HG03103 (cell line): ENCODE results near the gene SPP1.
A peak's percentile ranks its signal among the peaks of the same experiment; 100 is the strongest.
"Not testable (repeated sequence)": the region's sequence is repeated elsewhere in the genome, so short reads cannot be mapped to it uniquely, and the experiment has no call there.

Experiments
- ATAC-seq: cut with Tn5 transposase; IDR thresholded peaks from one replicate; pipeline ENCODE4 v1.9.1; 2021; ENCODE audit warnings: low read depth; ENCODE audit not compliant: unreplicated experiment

The SPP1 gene

DNA sequence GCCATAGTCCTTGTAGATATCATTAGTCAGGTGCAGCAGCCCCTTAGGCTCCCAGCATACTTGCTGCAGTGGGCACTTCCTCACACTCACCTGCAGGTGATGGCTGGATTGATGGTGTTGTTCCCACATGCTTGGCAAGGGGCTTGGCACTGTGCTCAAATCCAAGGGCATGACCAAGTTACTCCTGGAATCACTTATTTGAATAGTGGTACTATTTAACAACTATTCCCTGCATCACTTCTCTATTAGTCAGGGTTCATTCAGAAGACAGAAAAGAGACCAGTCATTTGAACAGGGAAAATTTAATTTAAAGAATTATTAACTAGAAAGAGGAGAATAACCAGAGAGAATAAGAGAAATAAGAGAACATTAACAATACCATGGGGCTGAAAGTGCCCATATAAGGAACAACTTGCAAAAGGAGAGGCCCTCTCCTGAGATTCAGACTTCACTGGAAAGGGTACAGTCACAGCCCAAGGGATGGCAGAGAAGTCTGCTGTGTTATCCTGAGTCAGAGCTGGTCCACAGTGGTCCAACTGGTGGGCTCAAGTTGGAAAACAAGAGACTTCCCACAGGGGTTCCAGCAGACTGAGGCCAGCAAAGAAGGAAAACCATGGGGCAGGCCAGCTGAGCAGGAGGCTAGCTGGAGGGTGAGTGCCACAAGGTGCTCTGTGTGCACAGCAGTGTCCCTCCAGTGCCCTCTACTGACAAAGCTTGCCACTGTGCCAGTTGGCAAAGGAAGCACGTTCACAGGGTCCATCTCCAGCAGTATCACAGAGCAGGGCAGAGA lies 9.8 kb downstream of the SPP1 start:
- ATAC-seq, result no peak

- no peak for ATAC-seq
Measured at GRCh38 chr4:87985887-87986200, 10.3 kb downstream of the SPP1 start.

DNA sequence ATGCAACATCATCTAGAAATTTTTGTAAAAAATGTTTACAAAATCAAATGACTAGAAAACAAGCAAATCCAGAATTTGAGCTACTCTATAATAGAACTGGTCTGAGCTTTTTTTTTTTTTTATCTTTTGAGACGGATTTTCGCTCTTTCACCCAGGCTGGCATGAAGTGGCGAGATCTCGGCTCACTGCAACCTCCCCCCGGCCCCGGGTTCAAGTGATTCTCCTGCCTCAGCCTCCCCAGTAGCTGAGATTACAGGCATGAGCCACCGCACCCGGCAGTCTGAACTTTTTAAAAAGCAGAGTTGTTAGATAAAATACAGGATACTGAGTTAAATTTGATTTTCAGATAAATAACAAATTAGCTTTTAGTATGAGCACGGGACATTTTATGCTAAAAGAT lies 11.0 kb downstream of the SPP1 start:
- no peak for ATAC-seq

DNA sequence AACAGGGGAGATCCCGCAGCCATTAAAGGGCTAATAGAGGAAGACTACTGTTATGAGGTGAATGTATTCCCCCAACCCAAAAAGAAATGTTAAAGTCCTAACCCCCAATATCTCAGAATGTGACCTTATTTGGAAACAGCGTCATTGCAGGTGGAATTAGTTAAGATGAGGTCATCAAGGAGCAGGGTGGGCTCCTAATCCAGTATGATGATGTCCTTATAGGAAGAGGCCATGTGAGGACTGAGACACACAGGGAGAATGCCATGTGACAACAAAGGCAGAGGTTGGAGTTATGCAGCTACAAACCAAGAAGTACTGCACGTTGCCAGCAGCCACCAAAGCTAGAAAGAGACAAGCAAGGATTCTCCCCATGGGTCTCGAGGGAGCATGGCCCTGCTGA lies 14.3 kb downstream of the SPP1 start:
- ATAC-seq, result no peak

GRCh38 chr4:87995435-87995834 lies 19.9 kb downstream of the SPP1 start:
- no peak for ATAC-seq

DNA sequence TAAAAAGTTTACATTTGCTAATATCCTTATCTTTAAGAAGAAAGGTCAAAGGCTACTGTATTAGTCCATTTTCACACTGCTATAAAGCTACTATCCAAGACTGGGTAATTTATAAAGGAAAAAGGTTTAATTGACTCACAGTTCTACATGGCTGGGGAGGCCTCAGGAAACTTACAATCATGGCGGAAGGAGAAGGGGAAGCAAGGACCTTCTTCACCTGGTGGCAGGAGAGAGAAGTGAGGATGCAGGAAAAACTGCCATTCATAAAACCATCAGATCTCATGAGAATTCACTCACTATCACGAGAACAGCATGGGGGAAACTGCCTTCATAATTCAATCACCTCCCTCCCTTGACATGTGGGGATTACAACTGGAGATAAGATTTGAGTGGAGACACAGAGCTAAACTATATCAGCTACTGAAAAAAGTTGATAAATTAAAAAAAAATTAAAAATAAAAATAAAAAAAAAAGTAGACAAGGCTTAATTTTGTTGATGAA lies 23.7 kb downstream of the SPP1 start:
- not testable (repeated sequence) for ATAC-seq

DNA sequence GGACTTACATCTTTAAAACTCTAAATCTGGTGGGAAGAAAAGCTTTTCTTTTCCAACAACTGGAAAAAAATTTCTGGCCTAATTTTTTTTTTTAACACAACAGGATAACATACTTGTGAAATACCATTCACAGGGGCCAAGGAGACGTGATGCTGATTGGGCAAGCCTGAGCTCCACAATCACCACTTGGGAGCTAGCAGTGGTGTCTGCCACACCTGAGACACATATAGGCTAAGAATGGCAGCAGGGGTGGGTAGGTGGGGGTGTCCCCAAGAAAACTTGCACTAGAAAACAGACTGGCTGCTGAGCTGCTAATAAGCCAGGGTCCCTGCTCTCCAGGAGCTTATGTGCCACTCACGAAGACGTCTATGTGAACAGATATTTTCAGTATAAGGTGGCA lies 26.4 kb downstream of the SPP1 start:
- ATAC-seq, result no peak

DNA sequence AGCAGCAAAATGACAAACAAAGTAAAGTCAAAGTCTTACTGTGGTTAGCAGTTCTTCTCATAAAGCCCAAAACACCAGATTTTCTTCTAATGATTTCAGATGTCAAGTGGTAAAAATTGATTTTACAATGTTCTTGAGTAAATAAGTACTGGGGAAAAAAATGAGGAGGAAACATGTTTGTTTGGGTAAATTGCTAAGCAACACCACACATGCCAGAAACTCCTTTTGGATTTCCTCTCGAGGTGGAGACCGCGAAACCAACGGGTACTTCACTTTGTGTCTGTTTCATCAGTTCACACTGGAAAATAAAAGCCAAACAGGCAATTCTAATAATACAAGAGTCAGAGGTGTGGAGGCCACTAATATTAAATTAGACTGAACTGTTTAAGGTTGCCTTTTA lies 27.3 kb downstream of the SPP1 start:
- ATAC-seq, result no peak

GRCh38 chr4:88003261-88003660 lies 27.7 kb downstream of the SPP1 start:
- ATAC-seq, result no peak

GRCh38 chr4:88005076-88005475 lies 29.6 kb downstream of the SPP1 start:
- ATAC-seq, result no peak

DNA sequence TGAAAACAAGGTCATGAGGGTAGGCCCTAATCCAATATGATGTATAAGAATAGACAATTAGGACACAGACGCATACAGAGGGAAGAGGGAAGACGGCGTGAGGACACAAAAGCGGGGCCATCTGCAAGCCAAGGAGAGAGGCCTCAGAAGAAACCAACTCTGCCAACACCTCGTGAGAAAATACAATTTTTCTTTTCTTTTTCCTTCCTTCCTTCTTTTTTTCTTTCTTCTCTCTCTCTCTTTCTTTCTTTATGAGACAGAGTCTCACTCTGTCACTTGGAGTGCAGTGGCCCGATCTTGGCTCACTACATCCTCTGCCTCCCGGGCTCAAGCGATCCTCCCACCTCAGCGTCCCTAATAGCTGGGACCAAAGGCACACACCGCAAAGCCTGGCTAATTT lies 30.4 kb downstream of the SPP1 start:
- ATAC-seq, result no peak

GRCh38 chr4:88006956-88007303 lies 31.4 kb downstream of the SPP1 start:
- ATAC-seq, result no peak

DNA sequence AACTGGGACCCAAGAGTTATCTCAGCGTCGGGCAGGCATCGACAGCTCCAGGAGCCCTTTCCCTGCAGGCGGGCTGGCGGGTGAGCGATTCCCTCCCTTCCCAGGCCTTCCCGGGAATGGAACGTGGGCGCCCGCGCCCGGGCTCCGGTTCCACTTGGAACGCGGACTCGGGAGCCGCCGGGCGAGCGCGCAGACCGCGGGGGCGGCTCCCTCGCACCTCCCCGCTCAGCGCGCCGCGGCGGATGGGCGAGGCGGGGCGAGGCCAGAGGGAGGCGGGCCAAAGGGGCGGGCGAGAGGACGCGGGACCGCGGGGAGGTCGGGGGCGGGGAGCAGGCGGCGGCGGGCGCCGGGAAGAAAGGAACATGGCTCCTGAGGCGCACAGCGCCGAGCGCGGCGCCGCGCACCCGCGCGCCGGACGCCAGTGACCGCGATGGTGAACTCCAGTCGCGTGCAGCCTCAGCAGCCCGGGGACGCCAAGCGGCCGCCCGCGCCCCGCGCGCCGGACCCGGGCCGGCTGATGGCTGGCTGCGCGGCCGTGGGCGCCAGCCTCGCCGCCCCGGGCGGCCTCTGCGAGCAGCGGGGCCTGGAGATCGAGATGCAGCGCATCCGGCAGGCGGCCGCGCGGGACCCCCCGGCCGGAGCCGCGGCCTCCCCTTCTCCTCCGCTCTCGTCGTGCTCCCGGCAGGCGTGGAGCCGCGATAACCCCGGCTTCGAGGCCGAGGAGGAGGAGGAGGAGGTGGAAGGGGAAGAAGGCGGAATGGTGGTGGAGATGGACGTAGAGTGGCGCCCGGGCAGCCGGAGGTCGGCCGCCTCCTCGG lies 32.0 kb downstream of the SPP1 start, which contains the start of gene PKD2:
TSS of gene PKD2 (plus strand) at position 332 of the 818 bp plus-strand sequence. CDS start at position 431, 99 bp downstream.
- peak; percentile 86 for ATAC-seq

GRCh38 chr4:88008122-88008742 lies 32.7 kb downstream of the SPP1 start:
- ATAC-seq, result peak; percentile 25

- no peak for ATAC-seq
Measured at GRCh38 chr4:88008743-88009171, 33.2 kb downstream of the SPP1 start.

GRCh38 chr4:88009871-88010270 lies 34.4 kb downstream of the SPP1 start:
- ATAC-seq, result no peak

DNA sequence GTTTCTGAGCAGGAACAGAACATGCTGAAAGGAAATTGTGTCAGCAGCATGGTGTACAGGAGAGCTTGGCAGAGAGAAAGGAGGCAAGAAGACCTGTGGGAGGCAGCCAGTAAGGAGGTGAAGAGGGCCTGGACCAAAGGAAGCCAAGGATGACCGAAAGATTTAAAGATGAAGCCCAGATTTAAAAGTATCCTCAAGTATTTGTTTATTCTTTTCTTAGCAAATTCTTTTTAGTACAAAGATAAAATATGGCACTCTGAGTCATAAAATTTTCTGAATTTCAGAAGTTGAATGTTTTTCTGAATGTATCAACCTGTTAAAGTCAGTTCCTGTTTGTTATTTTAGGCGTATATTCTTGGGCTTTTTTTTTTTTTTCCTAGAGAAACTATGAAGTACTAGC lies 35.5 kb downstream of the SPP1 start:
- ATAC-seq, result no peak

- ATAC-seq, result peak; percentile 56
Measured at GRCh38 chr4:88012647-88013046, 37.1 kb downstream of the SPP1 start.

GRCh38 chr4:88014386-88014905 lies 38.9 kb downstream of the SPP1 start:
- no peak for ATAC-seq

DNA sequence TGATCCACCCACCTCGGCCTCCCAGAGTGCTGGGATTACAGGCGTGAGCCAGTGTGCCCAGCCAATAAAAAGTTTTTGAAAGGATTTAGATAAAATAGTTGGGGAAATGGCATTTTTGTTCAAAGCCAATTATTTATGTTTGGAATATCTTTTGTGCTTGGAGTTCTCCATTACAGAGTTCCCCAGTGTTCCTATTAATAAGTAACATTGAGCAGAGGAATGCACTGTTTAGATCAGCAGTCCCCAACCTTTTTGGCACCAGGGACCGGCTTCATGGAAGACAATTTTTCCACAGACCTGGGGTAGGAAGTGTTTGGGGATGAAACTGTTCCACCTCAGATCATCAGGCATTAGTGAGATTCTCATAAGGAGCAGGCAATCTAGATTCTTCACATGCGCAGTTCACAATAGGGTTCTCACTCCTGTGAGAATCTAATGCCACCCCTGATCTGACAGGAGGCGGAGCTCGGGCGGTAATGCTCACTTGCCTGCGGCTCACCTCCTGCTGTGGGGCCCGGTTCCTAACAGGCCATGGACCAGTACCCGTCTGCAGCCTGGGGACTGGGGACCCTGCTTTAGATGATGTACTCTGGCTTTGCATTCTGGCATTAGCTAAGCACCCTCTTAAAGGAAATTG lies 40.3 kb downstream of the SPP1 start:
- ATAC-seq, result no peak
